ENCODE results near the gene HMCN2. TPM values are rescaled to one million over a fixed set of nuclear protein-coding genes. Genes with fewer than 3 reads are reported as not detected.

The HMCN2 gene
- total RNA-seq, 4 donors from 2014 or later, result 0.68 to 9.2 (median 4.7) TPM

GRCh38 chr9:130288926-130289690, 23.5 kb downstream of the HMCN2 start:
- TF ChIP-seq, protein P1, sequence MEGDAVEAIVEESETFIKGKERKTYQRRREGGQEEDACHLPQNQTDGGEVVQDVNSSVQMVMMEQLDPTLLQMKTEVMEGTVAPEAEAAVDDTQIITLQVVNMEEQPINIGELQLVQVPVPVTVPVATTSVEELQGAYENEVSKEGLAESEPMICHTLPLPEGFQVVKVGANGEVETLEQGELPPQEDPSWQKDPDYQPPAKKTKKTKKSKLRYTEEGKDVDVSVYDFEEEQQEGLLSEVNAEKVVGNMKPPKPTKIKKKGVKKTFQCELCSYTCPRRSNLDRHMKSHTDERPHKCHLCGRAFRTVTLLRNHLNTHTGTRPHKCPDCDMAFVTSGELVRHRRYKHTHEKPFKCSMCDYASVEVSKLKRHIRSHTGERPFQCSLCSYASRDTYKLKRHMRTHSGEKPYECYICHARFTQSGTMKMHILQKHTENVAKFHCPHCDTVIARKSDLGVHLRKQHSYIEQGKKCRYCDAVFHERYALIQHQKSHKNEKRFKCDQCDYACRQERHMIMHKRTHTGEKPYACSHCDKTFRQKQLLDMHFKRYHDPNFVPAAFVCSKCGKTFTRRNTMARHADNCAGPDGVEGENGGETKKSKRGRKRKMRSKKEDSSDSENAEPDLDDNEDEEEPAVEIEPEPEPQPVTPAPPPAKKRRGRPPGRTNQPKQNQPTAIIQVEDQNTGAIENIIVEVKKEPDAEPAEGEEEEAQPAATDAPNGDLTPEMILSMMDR (IDR thresholded peaks at IDR 0.05; ENCODE audit: low read depth), result no peak

DNA sequence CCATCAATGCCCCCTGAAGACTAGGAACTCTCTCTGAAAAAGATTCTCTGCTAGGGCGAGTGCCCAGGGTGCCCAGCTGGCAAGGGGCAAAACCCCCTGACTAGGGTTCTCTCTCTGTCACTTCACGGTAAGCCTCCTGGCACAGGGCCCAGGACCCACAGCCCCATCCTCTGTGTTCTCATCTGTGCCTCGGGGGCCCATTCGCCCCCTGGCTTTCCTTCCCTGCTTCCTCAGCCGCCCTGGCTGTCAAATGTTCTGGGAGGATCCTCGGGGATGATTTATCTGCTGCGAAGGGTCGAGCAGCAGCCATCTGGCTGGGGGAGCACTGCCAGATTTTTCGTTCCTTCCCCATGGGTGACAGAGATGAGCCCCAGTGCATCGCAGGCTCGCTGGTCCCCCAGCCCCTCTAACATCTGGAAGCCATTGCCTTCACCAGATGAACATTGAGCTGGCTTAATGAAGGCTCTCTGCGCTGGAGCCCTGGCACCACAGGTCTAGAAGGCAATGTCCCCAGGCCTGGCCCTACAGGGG, 24.2 kb downstream of the HMCN2 start:
- TF ChIP-seq, protein P1 (IDR thresholded peaks at IDR 0.05; ENCODE audit: low read depth), result no peak

- TF ChIP-seq, protein P1 (IDR thresholded peaks at IDR 0.05; ENCODE audit: low read depth), result no peak
These were observed 25.0 kb downstream of the HMCN2 start for GRCh38 chr9:130290291-130291181.

DNA sequence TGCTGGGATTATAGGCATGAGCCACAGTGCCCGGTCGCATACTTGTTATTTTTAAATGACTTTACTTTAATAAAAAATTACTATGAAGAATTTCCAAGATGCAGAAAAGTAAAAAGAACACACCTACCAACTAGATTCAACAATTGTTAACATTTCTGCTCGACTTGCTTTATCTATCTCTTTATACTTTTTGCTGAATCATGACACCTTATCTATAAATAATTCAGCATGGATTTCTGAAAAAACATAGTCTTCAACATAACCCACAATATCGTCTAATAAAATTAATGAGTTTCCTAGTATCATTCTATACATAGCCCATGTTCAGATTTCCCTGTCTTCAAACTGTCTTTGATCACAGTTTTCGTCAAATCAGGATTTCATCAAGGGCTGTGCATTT, 25.9 kb downstream of the HMCN2 start:
- TF ChIP-seq, protein P1 (IDR thresholded peaks at IDR 0.05; ENCODE audit: low read depth), result no peak

GRCh38 chr9:130292106-130292505, 26.5 kb downstream of the HMCN2 start:
- TF ChIP-seq, protein P1 (IDR thresholded peaks at IDR 0.05; ENCODE audit: low read depth), result no peak

DNA sequence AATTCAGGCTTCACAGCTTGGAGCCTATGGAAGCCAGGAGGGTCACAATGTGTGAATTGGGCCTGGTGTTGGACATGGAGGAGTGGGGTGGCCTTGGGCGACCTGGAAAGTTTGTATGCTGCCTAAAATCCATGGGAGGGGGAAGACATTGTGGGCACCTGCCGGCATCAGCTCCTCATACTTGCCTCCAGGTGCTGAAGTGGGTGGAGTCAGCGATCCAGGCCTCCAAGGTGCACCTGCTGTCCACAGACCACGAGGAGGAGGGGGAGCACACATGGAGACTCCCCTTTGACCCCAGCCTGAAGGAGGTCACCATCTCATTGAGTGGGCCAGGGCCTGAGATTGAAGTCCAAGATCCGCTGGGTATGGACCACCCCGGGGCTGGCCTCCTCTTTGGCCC, 29.1 kb downstream of the HMCN2 start:
- TF ChIP-seq, protein P1 (IDR thresholded peaks at IDR 0.05; ENCODE audit: low read depth), result no peak

- TF ChIP-seq, protein P1 (IDR thresholded peaks at IDR 0.05; ENCODE audit: low read depth), result no peak
These were observed 29.9 kb downstream of the HMCN2 start for GRCh38 chr9:130295431-130295830.
